ENCODE measurements around the gene MMP20. TPM values are rescaled to one million over a fixed set of nuclear protein-coding genes. Genes with fewer than 3 reads are reported as not detected.

MMP20 gene
- total and polyA plus RNA-seq, 2 donors from 2014 or later, result not detected

- Histone ChIP-seq H3K4me1 (ENCODE audit: control insufficient read depth in 2 of 3, insufficient read depth in 2 of 3, low read depth in 1 of 3, low read length in 3 of 3) (no peaks in the 10 kb centered on the region), H3K27ac (ENCODE audit: low read depth in 2 of 2, low read length in 2 of 2) (no peak overlapping the region), H3K27me3 (ENCODE audit: control insufficient read depth, insufficient read depth, low read length) (no peaks in the 10 kb centered on the region), H3K4me3 (ENCODE audit: low read length in 3 of 3) (no peak overlapping the region), H3K36me3 (ENCODE audit: control insufficient read depth in 2 of 3, insufficient read depth in 3 of 3, low read length in 3 of 3) (no peaks in the 10 kb centered on the region), H3K9me3 (ENCODE audit: control insufficient read depth in 2 of 3, insufficient read depth in 1 of 3, low read length in 3 of 3) (no peaks in the 10 kb centered on the region), H3K9ac (ENCODE audit: low read length in 3 of 3) (no peak overlapping the region)
- FAIRE-seq, result no peak
- no peak for DNase-seq
- no peak for TF ChIP-seq CTCF (IDR thresholded peaks at IDR 0.05; ENCODE audit: borderline replicate concordance, extremely low read depth, insufficient read depth)
- intact Hi-C loops (cut with DNase I), result no loop called here
These were observed 73.1 kb downstream of the MMP20 start for GRCh38 chr11:102552020-102552419.

- Histone ChIP-seq H3K4me3 (ENCODE audit: low read length in 3 of 3) (no peak overlapping the region), H3K27ac (ENCODE audit: low read depth in 2 of 2, low read length in 2 of 2) (no peak overlapping the region), H3K4me1 (ENCODE audit: control insufficient read depth in 2 of 3, insufficient read depth in 2 of 3, low read depth in 1 of 3, low read length in 3 of 3) (no peaks in the 10 kb centered on the region), H3K36me3 (ENCODE audit: control insufficient read depth in 2 of 3, insufficient read depth in 3 of 3, low read length in 3 of 3) (no peaks in the 10 kb centered on the region), H3K9ac (ENCODE audit: low read length in 3 of 3) (no peak overlapping the region), H3K27me3 (ENCODE audit: control insufficient read depth, insufficient read depth, low read length) (no peaks in the 10 kb centered on the region), H3K9me3 (ENCODE audit: control insufficient read depth in 2 of 3, insufficient read depth in 1 of 3, low read length in 3 of 3) (no peaks in the 10 kb centered on the region)
- FAIRE-seq, result no peak
- no peak for DNase-seq
- intact Hi-C loops (cut with DNase I), result no loop called here
- no peak for TF ChIP-seq CTCF (IDR thresholded peaks at IDR 0.05; ENCODE audit: borderline replicate concordance, extremely low read depth, insufficient read depth)
These were observed 73.9 kb downstream of the MMP20 start for GRCh38 chr11:102551169-102551781.

- H3K27me3 ChIP-seq (ENCODE audit: control insufficient read depth, insufficient read depth, low read length), result no peaks in the 10 kb centered on the region
- no peak overlapping the region for H3K27ac ChIP-seq (ENCODE audit: low read depth in 2 of 2, low read length in 2 of 2)
- H3K36me3 ChIP-seq (ENCODE audit: control insufficient read depth in 2 of 3, insufficient read depth in 3 of 3, low read length in 3 of 3), result no peaks in the 10 kb centered on the region
- peak in 1 of 5 donors; percentile 27 for DNase-seq
- no peak for TF ChIP-seq CTCF (IDR thresholded peaks at IDR 0.05; ENCODE audit: borderline replicate concordance, extremely low read depth, insufficient read depth)
- no peaks in the 10 kb centered on the region for H3K9me3 ChIP-seq (ENCODE audit: control insufficient read depth in 2 of 3, insufficient read depth in 1 of 3, low read length in 3 of 3)
- intact Hi-C loops (cut with DNase I), result no loop called here
- no peak for FAIRE-seq
- H3K9ac ChIP-seq (ENCODE audit: low read length in 3 of 3), result no peak overlapping the region
- H3K4me1 ChIP-seq (ENCODE audit: control insufficient read depth in 2 of 3, insufficient read depth in 2 of 3, low read depth in 1 of 3, low read length in 3 of 3), result no peaks in the 10 kb centered on the region
- H3K4me3 ChIP-seq (ENCODE audit: low read length in 3 of 3), result no peak overlapping the region
These were observed 78.1 kb downstream of the MMP20 start for GRCh38 chr11:102546923-102547471.

Measured in kidney (tissue), 14 donors.